ENCODE measurements around the gene B4GALNT1. TPM values are rescaled to one million over a fixed set of nuclear protein-coding genes. Genes with fewer than 3 reads are reported as not detected.

Gene B4GALNT1
- total RNA-seq, 1 experiment from 2014 or later = 31.3 TPM

- Histone ChIP-seq H3K4me2 (ENCODE audit: low read length) (no peak overlapping the region), H3K4me3 (replicated peaks in 1 of 2; ENCODE audit: low read depth in 1 of 2, low read length in 2 of 2) (no peak overlapping the region), H3K9ac (ENCODE audit: low read length) (no peak overlapping the region), H3K27ac (ENCODE audit: low read depth, low read length) (no peak overlapping the region), H3K27me3 (ENCODE audit: insufficient read depth, low read length) (no peaks in the 10 kb centered on the region), H3K4me1 (ENCODE audit: control insufficient read depth in 1 of 2, insufficient read depth in 2 of 2, low read length in 2 of 2) (no peaks in the 10 kb centered on the region), H4K20me1 (ENCODE audit: insufficient read depth) (no peaks in the 10 kb centered on the region), H3K9me3 (ENCODE audit: control insufficient read depth in 1 of 2, insufficient read depth in 1 of 2, low read depth in 1 of 2, low read length in 2 of 2) (no peaks in the 10 kb centered on the region), H3K9me2 (ENCODE audit: insufficient read depth) (no peaks in the 10 kb centered on the region), H3K79me2 (ENCODE audit: insufficient read depth, low read length) (no peaks in the 10 kb centered on the region), H3K36me3 (ENCODE audit: control insufficient read depth in 1 of 2, insufficient read depth in 2 of 2, low read length in 2 of 2) (peaks cover 0 to 8% of the 10 kb centered on the region in 2 experiments; a peak in 3 of 4 replicates), H2AFZ (ENCODE audit: low read depth, low read length, poor library complexity, severe bottlenecking) (no peak overlapping the region)
- ChIA-PET POLR2A (no interaction called here), RAD21 (ENCODE audit: low non-redundant PET in 1 of 2, low total read pairs in 2 of 2, uncharacterized antibody in 2 of 2, unreplicated experiment in 2 of 2) (no interaction called here), CTCF (no interaction called here)
- TF ChIP-seq POLR2AphosphoS5 (IDR thresholded peaks at IDR 0.05; ENCODE audit: low read depth, low read length) = no peak
- TF ChIP-seq CBX3 (IDR thresholded peaks at IDR 0.05; ENCODE audit: low read depth) = no peak
- no peak for TF ChIP-seq CTCF (IDR thresholded peaks at IDR 0.05 in 2 of 3, conservative IDR thresholded peaks at IDR 0.05 in 1 of 3; ENCODE audit: borderline replicate concordance in 1 of 3, insufficient read depth in 1 of 3, low read depth in 2 of 3, low read length in 2 of 3)
- no peak for TF ChIP-seq SP1 (IDR thresholded peaks at IDR 0.05; ENCODE audit: low read depth)
- no peak for TF ChIP-seq MAX (IDR thresholded peaks at IDR 0.05)
- no peak for TF ChIP-seq CEBPB (IDR thresholded peaks at IDR 0.05; ENCODE audit: low read depth)
- TF ChIP-seq FOSL1 (IDR thresholded peaks at IDR 0.05; ENCODE audit: low read depth) = no peak
- no peak for TF ChIP-seq REST (IDR thresholded peaks at IDR 0.05; ENCODE audit: low read depth)
- TF ChIP-seq ZFX (IDR thresholded peaks at IDR 0.05) = no peak
- TF ChIP-seq ELF1 (IDR thresholded peaks at IDR 0.05; ENCODE audit: borderline replicate concordance, low read depth) = no peak
- no peak for TF ChIP-seq EGR1 (IDR thresholded peaks at IDR 0.05; ENCODE audit: low read depth)
- no peak for TF ChIP-seq SIN3A (IDR thresholded peaks at IDR 0.05; ENCODE audit: low read depth)
- no peak for TF ChIP-seq RAD21 (IDR thresholded peaks at IDR 0.05; ENCODE audit: low read depth)
- TF ChIP-seq SRF (IDR thresholded peaks at IDR 0.05; ENCODE audit: low read depth) = no peak
- TF ChIP-seq EZH2phosphoT487 (IDR thresholded peaks at IDR 0.05; ENCODE audit: borderline replicate concordance) = no peak
- no peak for TF ChIP-seq EZH2 (IDR thresholded peaks at IDR 0.05)
- no peak for TF ChIP-seq YY1 (IDR thresholded peaks at IDR 0.05; ENCODE audit: extremely low read depth, insufficient replicate concordance, low read depth, low read length)
- BruUV-seq (replicated peaks) = no TSS peak
- ATAC-seq = no peak
- DNase-seq (ENCODE audit: low read depth, low spot score) = no peak
- intact Hi-C loops (cut with micrococcal nuclease) = no loop called here
Measured at GRCh38 chr12:57577981-57578758, 54.8 kb downstream of the B4GALNT1 start.

Measured in HCT116 (cell line).